Stimulated activated CD4-positive, alpha-beta T cell treated with anti-CD3 and anti-CD28 coated beads, Interleukin-15, amount 100 ng/mL, for 48 hours (primary cell): ENCODE results near the gene MADD.

Experiments used
- DNase-seq, 2 donors: peaks; one replicate each; pipeline ENCODE4 v3.0.0-alpha.2; 2020; ENCODE audit warnings: low read depth in 2 of 2

MADD gene

GRCh38 chr11:47356998-47357329 is 87.0 kb downstream of the MADD start:
- DNase-seq, result no peak

DNA sequence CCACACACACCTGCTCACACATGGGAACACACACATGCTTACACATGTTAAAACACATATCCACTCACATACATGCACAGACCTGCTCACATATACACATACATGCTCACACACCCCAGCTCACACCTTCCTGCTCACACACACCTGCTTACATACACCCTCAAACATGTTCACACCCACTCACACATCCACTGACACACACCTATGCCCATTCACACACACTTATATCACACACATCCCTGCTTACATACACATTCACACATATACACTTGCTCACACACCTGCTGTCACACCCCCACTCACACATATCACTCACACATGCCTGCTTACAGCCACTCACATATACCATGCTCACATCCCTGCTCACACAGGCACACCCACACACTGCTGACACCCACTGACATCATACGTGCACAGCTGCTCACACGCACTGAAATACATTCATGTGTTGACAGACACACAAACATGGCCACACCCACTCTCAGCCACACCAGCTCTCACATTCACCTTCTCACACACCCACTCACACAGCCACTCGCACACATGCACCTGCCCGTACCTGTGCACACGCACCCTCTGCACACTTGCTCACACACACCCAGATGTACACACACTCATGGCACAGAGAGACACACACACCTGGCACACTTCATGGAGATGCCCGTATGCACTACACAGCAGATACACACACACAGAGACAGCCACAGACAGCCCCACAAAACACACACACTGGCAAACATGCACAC is 88.2 kb downstream of the MADD start:
- no peak for DNase-seq

DNA sequence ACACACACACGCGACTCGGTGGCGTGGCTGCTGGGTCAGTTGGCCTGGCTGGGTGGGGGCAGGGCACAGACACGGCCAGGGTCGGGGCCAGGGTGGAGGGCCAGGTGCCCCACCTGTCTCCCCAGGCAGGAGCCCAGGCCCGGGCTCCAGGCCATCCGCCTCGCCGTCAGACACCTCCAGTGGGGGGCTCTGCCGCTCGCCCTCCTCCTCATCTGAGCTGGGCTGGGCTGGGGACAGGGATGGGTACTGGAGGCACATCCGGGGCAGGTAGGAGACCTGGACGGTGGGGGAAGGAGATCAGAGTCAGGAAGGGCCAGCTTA is 88.8 kb downstream of the MADD start:
- no peak for DNase-seq

DNA sequence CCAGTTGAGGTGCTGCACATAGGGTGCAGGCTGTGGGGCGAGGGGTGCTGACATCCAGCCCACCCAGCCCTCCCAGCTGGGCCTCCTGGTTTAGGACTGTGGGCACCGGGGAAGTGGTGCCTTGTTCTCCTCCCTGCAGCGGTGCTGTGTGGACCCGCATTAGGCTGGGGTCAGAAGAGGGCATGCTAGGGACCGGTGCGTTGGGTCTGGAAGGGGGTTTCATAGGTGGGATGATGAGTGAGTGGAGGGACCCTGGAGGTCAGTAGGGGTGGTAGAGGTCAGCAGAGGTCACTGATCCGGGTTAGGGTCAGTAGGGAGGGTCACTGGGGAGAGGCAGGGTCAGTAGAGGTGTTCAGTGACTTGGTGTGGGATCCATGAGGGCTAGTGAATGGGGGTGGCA is 89.2 kb downstream of the MADD start:
- no peak for DNase-seq

GRCh38 chr11:47359586-47359985 is 89.7 kb downstream of the MADD start:
- DNase-seq, result no peak

- no peak for DNase-seq
Observed at GRCh38 chr11:47360341-47360740, 90.4 kb downstream of the MADD start.

- DNase-seq, result no peak
Observed at GRCh38 chr11:47361419-47361818, 91.5 kb downstream of the MADD start.

DNA sequence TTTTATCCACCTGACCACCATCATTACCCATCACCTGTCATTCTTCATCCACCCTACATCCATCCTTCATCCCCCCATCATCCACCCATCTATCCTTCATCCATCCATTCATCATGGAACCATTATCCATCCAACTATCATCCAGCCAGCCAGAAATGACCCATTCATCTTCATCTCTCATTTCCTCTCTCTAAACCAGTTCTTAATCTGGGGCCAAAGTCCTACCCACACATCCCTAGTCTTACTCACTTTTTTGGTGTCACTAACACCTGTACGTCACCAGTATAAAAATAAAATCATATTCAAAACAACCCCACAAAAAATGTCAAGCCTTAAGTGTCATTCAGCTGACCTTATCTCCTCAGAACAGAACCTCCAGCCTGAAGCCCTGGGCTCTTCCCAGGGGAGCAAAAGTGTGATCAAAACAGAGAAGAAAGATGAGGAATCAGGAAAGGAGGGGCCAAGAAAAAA is 96.1 kb downstream of the MADD start:
- no peak for DNase-seq

DNA sequence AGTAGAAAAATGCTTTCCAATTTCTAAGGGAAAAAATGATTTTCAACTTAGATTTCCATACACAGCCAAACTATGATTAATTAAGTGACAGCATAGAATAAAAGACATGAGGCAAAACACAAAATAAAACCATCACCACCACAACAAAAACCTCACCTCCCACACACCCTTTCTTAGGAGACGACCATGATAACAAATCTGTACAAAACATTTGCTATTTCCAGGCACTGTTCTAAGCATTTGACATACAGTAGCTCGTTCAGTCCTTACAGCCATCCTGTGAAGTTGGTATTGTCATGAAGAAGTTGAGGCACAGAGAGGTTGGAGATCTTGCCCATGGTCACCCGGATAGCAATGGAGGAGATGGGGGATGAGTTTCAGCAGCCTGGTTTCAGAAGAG is 99.7 kb downstream of the MADD start:
- no peak for DNase-seq

- DNase-seq, result no peak
Observed at GRCh38 chr11:47372422-47372821, 102.5 kb downstream of the MADD start.

DNA sequence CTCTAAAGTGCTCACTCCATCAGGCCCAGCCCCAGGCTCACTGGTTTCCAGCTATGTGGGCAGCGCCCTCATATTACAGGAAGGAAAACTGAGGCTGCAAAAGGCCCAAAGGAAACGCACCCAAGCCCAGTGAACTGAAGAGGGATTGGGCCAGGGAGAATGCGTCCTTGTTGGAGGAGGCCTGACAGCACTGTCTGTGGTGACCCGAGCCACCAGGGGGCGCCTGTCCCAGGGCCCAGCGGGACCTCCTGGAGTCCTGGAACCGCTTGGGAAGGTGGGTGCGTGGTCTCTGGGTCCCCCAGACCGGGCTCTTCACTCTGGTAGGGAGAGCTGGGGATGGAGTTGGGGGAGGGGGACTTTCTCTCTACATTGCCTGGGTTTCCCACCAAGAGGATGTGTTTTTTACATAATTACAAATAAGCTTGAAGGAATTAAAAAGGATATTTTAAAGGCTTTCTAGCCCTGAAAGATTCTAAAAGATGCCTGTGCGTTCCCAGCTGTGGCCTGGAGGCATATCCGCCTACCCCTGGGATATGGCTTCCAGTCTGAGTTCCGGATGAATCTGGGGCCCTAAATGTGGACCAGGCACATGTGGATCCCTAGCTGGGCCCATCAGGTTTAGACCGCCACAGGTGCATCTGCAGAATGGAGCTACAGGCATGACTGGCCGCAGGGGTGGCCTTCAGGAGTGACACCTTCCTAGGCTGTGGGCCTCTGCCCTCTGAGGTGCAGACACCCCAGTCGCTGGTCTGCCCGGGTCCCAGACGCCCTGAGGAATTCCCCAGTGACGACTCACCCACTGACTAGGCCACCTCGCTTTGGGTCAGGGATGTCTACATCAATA is 104.2 kb downstream of the MADD start:
- peak; percentile 72 to 82 for DNase-seq

GRCh38 chr11:47374720-47375019 is 104.7 kb downstream of the MADD start:
- no peak for DNase-seq

DNA sequence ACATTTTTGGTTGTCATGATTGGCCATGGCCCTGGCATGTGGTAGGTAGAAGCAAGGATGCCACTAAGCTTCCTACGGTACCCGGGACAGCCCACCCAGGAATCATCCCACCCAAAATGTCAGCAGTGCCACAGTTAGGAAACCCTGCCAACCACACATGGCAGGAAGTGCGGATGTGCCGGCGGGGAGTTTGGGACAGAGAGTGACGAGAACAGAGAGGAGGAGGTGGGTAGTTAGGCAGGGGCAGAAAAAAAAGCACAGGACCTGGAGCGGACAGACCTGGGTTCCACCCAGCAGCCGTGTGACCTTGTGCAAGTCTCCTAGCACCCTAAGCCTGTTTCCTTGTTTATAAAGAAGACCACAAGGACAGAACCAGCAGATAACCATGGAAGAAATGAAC is 105.1 kb downstream of the MADD start:
- no peak for DNase-seq

DNA sequence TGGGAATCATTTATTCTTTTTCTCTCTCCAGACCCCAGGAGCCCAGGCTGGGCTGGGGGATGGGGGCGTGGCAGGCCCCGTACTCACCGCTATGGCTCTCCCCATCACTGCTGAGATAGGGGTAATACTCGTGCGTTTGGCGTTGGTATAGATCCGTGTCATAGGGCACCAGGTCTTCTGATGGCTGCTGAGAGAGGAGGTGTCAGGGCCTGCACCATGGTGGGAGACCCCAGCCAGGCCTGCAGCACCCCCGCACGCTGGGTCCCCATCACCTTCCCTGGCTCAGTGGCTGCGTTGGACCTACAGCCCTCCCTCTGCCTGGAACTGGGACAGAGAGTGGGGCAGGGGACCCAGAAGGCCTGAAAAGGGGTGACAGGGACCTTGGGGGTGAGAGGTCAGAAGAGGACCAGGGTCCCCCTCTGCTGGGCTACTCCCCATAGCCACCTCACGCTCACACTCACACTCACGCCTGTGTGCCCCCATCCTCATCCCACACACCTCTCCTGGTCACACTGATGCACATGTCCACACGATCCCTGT is 105.7 kb downstream of the MADD start:
- DNase-seq, result no peak

DNA sequence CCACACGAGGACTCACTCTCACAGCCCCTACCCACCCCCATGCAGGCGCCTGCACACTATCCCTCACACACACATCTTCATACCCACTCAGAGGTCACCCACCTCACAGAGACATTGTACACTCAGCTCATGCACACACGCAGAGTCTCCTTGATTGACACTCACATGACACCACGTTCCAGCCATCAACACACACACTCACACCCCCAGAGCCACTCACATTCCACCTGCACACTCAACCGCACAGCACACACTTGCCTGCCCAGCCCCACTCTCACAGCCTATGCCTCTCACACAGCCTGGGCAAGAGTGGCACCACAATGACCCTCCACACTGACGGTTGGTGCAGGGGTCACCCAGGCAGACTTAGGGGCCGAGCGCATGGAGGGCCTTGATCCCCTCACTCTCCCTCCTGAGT is 106.2 kb downstream of the MADD start:
- no peak for DNase-seq

DNA sequence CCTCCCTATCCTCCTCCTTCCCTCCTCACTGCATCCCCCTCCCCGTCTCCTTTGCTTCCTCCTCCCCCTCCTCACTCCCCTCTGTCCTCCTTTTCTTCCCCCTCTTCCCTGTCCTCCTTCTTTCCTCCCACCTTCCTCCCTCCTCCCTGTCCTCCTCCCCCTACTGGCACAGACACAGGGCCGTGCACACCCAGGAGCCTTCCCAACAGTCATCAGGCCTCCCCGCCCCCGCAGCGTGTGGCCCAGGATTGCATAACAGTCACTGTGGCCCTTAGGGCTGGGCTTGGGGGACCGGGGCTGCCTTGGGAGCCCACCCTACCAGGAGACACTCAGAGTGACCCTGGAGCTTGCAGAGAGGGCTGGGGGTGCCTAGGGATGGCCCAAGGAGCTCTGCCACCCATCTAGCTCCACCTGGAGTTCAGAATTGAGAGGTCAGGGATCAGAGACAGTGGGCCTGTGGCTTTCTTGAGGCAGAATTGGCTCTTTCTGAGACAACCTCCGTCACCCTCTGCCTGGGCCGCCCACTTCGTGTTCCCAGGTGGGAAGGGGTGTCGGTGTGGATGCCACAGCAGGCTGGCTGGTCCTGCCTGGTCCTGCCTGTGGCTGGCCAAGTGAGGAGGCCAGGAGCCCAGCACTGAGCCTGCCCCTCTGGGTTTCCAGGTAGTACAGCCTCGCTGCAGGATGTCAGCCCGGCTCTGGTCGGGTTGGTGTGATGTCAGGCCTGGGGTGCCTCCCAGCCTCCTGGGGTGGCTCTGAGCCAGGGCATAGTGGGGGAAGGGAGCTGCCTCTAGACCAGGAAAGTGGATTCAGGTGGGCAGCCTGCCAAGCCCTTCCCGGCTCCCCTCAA is 106.8 kb downstream of the MADD start:
- DNase-seq, result no peak

DNA sequence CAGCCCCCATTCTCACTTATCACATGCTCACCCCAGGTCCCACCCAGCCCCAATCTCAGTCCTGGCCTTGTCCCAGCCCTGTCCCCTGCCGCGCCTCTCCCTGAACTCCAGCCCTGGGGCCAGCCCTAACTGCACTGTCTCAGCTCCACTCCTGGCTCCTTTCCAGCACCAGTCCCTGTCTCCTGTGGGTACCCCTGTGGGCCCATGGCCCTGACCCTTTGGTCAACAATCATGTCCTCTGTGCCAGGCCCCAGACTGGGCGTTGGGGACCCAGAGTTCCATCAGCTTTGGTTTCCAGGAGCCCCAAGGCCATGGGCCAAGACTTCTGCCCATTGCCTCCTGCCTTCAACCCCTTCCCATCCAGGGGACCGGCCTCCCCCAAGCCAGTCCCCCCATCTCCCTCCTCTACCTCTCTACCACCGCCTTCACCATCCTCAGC is 107.7 kb downstream of the MADD start:
- DNase-seq, result no peak

DNA sequence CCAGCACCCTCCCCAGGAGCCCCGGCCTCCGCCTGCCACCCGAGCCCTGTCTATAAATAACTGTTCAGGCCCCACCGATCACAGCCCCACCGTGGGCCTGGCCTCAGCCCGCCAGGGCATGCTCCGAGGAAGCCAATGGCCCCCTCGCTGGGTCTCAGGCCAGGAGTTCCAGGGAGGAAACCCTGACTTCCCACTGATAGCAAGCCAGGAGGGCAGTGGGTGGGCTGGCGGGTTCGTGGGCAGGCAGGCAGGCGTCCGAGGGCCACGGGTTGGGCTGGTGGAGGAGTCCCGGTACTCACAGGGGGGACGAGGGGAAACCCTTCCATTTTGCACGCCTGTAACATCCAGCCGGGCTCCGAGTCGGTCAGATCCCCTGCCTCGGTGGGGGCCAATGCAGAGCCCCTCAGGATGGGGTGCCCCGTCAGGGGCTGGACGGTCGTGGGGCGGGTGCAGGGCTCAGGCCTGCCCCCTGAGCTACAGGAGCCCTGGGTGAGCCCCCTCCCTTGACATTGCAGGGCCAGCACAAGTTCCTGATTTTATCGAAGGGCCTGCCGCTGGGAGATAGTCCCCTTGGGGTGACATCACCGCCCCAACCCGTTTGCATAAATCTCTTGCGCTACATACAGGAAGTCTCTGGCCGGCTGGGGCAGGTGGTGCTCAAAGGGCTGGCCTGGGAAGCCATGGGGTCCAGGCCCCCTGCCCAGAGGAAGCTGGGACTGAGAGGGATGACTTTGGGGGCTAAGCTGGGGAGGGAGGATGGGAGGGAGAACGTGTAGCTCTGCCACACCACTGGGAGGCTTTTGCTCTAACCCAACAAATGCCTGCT is 108.3 kb downstream of the MADD start, which contains the start of gene SPI1:
Gene SPI1 (minus strand): TSS at position 538 of the 826 bp plus-strand sequence. CDS start 194 bp downstream, at position 344.
- no peak for DNase-seq

- no peak for DNase-seq
Observed at GRCh38 chr11:47378836-47379170, 108.9 kb downstream of the MADD start.

DNA sequence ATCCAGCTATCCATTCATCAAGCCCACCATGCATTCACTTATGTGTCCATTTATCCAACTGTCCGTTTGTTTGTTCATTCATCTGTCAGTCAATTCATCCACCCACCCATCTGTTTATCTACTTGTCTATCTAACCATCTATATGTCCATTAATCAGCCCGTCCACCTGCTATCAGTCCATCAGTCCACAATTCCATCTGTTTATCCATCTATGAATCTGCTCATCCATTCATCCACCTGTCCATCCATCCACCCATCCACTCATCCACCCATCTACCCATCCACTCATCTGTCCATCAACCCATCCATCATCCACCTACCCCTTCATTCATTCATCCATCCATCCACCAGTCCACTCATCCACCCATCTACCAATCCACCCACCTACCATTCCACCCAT is 109.4 kb downstream of the MADD start:
- DNase-seq, result no peak
